PC-3 (cell line): ENCODE measurements around the gene ACVR1B.

Experiments used
- EZH2 ChIP-seq: fragments of 300-600 bp; sonication (generic); IDR thresholded peaks from one replicate; pipeline ENCODE4 v1.6.1; 2017; ENCODE audit warnings: antibody characterized with exemption, mild to moderate bottlenecking, low read length; ENCODE audit not compliant: unreplicated experiment
- EZH2phosphoT487 ChIP-seq: fragments of 300-600 bp; sonication (generic); IDR thresholded peaks from 2 replicates; pipeline ENCODE4 v1.6.1; 2018; ENCODE audit warnings: mild to moderate bottlenecking, antibody characterized with exemption, low read length, borderline replicate concordance
- TF ChIP-seq, protein P1 (sequence below): fragments of 300-600 bp; sonication (generic); conservative IDR thresholded peaks from 2 replicates; pipeline ENCODE4 v1.5.1; 2017; ENCODE audit warnings: antibody characterized with exemption, low read depth, mild to moderate bottlenecking, low read length

DNA sequence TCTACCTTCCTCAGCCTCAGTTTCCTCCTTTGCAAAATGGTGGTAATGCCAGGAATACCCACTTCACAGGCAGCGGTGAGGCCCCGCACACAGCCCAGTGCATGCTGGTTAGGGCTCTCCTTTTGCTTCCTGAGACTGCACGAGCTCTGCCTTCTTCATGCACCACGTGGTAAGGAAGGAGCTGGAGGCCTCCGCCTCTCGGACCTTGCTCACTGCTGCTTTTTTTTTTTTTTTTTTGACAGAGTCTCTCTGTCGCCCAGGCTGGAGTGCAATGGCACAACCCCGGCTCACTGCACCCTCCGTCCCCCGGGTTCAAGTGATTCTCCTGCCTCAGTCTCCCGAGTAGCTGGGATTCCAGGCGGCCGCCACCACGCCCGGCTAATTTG, 73.3 kb downstream of the ACVR1B start:
- TF ChIP-seq, protein P1, sequence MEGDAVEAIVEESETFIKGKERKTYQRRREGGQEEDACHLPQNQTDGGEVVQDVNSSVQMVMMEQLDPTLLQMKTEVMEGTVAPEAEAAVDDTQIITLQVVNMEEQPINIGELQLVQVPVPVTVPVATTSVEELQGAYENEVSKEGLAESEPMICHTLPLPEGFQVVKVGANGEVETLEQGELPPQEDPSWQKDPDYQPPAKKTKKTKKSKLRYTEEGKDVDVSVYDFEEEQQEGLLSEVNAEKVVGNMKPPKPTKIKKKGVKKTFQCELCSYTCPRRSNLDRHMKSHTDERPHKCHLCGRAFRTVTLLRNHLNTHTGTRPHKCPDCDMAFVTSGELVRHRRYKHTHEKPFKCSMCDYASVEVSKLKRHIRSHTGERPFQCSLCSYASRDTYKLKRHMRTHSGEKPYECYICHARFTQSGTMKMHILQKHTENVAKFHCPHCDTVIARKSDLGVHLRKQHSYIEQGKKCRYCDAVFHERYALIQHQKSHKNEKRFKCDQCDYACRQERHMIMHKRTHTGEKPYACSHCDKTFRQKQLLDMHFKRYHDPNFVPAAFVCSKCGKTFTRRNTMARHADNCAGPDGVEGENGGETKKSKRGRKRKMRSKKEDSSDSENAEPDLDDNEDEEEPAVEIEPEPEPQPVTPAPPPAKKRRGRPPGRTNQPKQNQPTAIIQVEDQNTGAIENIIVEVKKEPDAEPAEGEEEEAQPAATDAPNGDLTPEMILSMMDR: no peak
- TF ChIP-seq EZH2 (no peak), EZH2phosphoT487 (no peak)
